ENCODE data around the gene KIF16B.

DNA sequence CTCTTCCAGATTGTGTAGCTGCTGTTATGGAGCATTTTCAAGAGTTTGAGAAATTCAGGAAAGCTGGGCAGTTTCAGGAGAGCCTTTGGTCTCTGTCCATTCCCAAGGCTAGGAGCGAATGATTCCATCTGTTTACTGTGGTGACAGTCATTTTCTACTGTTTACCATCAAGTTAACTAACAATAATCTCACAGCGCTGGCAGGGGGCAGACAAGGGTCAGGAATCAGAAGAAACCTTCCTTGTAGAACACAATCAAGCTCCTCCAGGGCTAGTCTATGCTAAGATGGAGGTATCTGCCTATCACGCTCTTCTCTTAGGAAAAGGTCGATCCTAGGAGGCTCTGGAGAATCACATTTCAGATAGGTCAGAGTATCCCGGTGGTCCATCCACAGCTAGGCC is 293.9 kb downstream of the KIF16B start:
- TF ChIP-seq, protein P1, sequence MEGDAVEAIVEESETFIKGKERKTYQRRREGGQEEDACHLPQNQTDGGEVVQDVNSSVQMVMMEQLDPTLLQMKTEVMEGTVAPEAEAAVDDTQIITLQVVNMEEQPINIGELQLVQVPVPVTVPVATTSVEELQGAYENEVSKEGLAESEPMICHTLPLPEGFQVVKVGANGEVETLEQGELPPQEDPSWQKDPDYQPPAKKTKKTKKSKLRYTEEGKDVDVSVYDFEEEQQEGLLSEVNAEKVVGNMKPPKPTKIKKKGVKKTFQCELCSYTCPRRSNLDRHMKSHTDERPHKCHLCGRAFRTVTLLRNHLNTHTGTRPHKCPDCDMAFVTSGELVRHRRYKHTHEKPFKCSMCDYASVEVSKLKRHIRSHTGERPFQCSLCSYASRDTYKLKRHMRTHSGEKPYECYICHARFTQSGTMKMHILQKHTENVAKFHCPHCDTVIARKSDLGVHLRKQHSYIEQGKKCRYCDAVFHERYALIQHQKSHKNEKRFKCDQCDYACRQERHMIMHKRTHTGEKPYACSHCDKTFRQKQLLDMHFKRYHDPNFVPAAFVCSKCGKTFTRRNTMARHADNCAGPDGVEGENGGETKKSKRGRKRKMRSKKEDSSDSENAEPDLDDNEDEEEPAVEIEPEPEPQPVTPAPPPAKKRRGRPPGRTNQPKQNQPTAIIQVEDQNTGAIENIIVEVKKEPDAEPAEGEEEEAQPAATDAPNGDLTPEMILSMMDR (conservative IDR thresholded peaks at IDR 0.05), result no peak
- TF ChIP-seq ZFX (IDR thresholded peaks at IDR 0.05), result no peak

All from C4-2B (cell line).